ENCODE measurements around the gene KLHL30.

DNA sequence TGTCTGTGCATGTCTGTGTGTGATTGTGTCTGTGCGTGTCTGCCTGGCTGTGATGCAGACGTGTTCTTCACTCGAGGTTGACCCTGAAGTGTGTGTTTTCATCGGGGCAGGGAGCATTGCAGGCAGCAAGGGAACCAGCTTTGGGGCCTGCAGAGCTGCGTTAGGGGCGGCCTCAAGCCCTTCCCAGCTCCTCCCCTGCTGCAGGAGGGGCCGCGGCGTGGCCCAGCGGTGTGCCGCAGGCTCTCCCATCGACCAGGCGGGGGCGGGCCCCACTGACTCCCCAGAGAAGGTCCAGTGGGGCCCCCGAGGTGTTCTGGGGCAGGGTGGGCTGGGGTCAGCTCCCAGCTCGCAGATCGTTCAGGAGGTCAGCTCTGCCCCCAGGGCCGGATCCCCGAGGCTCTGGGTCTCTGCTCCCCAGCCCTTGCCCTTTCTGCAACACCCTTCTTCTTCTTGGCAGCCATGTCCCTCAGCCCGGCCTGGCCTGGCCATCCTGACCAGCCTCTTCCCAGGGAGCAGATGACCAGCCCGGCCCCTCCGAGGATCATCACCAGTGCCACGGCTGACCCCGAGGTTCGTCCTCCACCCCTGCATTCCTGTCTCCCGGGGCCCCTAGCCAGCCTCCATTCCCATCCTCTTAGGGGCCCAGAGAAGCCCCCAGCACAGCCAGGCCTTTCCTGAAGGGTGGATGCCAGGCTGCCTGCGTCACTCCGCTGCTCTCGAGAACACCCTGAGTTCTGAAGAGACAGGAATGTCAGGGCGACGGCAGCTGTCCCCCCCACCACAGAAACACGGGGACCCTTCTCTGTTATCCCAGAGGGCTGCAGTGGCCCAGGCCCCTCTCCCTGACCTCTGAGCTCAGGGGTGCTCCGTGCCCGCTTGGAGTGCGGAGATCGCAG is 11.1 kb upstream of the KLHL30 start:
- TF ChIP-seq POLR2A (IDR thresholded peaks at IDR 0.05; ENCODE audit: low read length) (no peak), GATA1 (IDR thresholded peaks at IDR 0.05; ENCODE audit: low read depth, low read length) (no peak)
